Tibial nerve (tissue), 3 donors: ENCODE measurements around the gene FMO5.

Experiments used
- CTCF ChIP-seq, 5 experiments: fragments of 200-600 bp in 3 of 5; fragments of 450-650 bp in 2 of 5; sonication (generic) in 3 of 5; IDR thresholded peaks; one replicate each; pipeline ENCODE4 v1.5.1; 2016 to 2019; ENCODE audit warnings: antibody characterized with exemption in 5 of 5, mild to moderate bottlenecking in 3 of 5, moderate library complexity in 2 of 5
- POLR2A ChIP-seq, 2 donors: fragments of 450-650 bp; IDR thresholded peaks; one replicate each; pipeline ENCODE4 v1.6.1; 2017; ENCODE audit warnings: antibody characterized with exemption in 2 of 2, mild to moderate bottlenecking in 2 of 2, moderate library complexity in 2 of 2

GRCh38 chr1:147209825-147210821 is 15.0 kb downstream of the FMO5 start:
- TF ChIP-seq CTCF (IDR thresholded peaks at IDR 0.05) (no peak), POLR2A (IDR thresholded peaks at IDR 0.05) (no peak)
